Testis (tissue), 2 donors: ENCODE measurements around the gene NDUFAF4.

Experiments used
- CTCF ChIP-seq, 3 experiments: fragments of 450-650 bp in 2 of 3; fragments of 200-600 bp in 1 of 3; sonication (generic) in 1 of 3; IDR thresholded peaks; one replicate each; pipeline ENCODE4 v1.5.1; 2016 to 2019; ENCODE audit warnings: antibody characterized with exemption in 3 of 3, mild to moderate bottlenecking in 2 of 3, moderate library complexity in 1 of 3
- POLR2A ChIP-seq: fragments of 450-650 bp; IDR thresholded peaks from one replicate; pipeline ENCODE4 v1.6.1; 2017; ENCODE audit warnings: antibody characterized with exemption, mild to moderate bottlenecking, moderate library complexity

DNA sequence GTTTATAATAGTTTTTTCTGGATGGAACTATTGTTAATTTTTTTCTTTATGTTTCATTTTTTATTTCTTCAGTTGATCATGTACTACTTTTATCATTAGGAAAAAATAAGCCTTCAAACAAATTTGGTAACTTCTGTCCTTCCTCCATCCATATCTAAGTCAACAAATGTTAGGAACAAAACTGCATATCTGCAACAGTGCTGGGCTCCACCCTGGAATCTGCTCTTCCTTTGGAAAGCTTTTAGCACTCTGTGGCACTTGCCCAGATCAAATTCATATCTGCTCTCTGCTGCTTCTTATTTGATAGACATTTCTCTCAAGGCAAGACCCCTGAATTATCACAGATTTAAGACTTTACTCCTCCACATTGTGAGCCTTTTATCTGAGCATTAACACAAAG is 36.1 kb downstream of the NDUFAF4 start:
- no peak for TF ChIP-seq CTCF (IDR thresholded peaks at IDR 0.05)
- TF ChIP-seq POLR2A, result no peak
